Amniotic epithelial cell (primary cell): ENCODE results near the gene ARL17A.
"Not testable (repeated sequence)": the region's sequence is repeated elsewhere in the genome, so short reads cannot be mapped to it uniquely, and the experiment has no call there.

ENCODE experiments used
- DNase-seq: peaks from one replicate; pipeline ENCODE4 v3.0.0-alpha.2; 2010; ENCODE audit warnings: low read depth

Gene ARL17A

DNA sequence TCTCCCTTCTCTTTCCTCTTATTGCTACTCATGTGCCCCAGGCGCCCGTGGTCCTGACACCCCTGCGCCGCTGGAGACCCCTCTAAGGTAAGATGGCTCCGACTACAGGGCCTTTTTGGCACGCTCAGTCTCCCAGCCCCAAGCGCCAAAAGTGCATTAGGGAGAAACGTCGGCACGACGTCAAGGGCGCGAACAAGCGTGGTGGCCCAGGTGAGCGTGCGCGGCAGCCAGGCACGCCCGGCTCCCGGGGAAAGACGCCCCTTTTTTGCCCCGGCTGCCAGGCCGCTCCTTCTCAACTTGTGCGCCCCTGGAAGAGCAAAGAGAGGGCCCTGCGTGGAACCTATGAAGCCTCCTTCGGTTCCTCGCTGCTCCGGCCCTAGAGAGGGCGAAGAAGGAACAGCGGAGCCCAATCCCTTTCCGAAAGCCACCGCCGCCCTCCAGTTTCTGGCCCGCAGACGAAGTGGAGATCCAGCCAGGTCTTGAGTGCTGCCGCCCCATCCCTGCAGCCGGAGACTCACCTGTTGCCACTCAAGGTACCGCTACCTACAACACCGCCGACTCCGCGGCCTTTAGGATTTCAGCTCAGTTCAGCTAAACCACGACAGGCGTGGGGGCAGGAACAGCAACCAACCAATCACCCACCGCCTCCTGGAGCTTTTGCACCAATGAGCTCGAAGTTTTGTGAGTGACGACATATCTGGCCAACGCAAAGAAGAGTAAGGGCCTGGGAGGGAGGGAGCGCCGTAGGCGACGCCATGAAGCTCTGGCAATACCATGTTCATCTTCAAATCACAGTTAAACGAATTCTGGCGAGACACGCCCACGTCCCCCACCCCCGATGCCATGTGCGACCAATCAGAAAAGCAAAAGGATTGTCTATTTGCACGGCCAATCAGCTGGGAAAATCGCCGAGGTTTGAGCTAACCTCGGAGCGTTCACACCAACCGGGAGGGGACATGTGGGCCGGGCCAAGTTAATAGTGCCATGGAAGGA lies at the start of gene ARL17A:
ARL17A (minus strand) TSS at position 609 of the 993 bp plus-strand sequence. CDS start 3,369 bp downstream, outside the sequence.
- not testable (repeated sequence) for DNase-seq

DNA sequence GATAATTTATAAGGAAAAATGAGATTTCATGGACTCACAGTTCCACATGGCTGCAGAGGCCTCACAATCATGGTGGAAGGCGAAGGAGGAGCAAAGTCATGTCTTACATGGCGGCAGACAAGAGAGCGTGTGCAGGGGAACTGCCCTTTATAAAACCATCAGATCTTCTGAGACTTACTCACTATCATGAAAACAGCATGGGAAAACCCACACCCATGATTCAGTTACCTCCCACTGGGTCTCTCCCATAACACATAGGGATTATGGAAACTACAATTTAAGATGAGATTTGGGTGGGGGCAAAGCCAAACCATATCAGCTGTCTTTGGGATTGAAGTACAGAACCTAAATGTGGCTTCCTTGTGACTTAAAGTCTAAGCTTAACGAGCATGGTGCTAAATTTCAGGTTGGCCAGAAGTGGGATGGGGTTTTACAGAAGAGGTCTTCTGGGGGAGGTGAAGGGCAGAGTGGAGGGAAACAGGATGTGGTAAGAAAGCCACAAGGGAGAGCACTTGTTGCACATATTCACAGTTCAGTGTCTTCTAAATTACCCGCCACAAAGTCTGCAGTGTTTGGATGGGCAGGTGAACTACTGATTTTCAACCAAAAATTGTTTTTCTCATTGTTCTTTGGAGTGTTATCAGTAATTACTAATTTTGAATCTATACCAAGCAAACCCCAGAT lies 49.4 kb upstream of the ARL17A start:
- not testable (repeated sequence) for DNase-seq

DNA sequence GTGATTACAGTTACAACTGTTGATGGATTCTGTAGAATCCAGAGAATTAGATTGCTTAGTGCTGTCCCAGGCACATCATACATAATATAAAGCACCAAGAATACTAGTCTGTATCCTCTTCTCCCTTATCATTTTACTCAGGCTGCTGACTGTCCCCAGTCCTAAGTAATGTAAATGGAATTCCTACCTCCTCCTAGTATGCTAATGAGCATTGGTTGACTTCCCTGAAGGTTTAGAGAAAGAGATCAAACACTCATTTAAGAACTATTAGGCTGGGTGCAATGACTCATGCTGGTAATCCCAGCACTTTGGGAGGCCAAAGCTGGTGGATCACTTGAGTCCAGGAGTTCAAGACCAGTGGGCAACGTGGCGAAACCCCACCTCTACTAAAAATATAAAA lies 48.0 kb upstream of the ARL17A start:
- not testable (repeated sequence) for DNase-seq

DNA sequence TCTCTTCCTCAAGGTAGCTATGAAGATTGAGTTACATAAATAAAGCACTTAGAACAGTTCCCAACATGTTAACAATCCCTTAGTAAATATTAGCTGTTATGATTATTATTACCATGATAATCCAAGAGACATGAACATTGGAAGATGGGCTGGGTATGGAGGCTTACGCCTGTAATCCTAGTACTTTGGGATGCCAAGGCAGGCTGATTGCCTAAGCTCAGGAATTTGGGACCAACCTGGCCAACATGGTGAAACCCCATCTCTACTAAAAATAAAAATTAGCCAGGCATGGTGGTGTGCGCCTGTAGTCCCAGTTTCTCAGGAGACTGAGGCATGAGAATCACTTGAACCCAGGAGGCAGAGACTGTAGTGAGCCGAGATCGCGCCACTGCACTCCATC lies 45.2 kb upstream of the ARL17A start:
- not testable (repeated sequence) for DNase-seq

DNA sequence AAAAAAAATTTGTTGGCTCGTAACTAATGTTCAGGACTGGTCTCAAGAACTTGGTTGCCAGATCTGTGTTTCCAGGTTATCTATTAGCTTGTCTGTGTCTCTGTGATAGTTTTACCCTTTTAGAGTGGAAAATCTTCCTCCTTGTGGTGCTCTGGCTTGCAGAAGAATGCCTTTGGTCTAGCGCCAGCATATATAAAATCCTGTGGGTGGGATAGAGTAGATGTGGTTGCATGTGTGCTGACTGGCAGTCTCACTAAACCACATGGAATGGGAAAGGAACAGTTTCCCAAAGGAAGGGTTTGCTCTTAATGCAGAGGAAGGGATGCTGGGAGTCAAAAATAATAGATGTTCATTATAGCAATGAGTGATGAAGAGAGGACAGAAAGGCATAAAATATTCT lies 44.3 kb upstream of the ARL17A start:
- not testable (repeated sequence) for DNase-seq

DNA sequence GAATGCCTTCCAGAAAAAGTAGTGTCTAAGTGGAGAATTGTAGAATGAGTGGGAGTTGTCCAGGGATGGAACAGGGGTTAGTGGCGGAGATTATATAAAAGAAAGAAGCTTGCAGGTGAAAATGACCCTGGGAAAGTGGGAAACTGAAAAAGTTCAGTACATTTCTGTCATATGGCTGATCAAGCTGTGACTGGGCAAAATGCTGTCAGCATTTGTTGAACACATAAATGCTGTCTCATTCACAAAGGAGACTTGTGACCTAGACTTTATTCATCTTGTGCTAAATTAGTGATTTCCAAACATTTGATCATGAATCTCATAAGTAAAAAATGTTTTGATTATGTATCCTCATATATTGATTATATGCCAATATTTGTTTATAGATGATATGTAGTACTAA lies 39.5 kb upstream of the ARL17A start:
- DNase-seq: not testable (repeated sequence)

DNA sequence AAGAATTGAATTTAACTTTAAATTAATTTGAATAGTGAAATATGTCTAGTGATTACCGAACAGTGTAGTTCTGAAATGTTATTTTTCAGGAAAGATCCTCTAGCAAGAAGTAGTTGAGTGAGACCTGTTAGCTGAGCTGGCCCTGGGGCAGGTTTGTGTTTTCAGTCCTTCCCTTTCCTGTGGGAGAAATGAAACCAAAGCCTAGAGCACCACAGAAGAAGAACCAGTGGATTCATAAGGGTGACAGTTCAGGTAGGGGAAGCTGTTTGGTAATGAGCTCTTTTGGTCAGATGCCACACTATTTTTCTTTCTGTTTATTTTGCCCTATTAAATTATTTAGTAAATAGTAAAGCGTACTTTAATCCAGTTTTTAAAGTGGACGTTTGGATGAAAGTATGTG lies 37.6 kb upstream of the ARL17A start:
- not testable (repeated sequence) for DNase-seq

DNA sequence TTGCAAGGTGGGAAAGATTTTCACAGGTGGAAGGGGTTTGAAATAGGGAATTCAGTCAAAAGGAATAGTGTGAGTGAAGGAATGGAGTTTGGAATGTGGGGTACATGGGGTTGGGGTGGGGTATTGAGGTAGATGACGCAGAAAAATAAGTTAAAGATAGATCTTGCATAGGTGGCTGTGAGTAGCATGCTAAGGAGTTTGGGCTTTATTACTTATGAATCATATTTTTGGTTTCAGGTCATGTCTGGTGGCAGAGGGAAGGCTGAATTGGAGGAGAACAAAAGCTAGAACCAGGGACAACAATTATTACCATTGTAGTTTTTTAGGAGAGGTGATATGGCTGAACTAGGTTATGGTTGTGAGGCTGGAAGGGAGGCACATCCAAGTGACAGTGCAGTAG lies 34.4 kb upstream of the ARL17A start:
- DNase-seq: not testable (repeated sequence)

DNA sequence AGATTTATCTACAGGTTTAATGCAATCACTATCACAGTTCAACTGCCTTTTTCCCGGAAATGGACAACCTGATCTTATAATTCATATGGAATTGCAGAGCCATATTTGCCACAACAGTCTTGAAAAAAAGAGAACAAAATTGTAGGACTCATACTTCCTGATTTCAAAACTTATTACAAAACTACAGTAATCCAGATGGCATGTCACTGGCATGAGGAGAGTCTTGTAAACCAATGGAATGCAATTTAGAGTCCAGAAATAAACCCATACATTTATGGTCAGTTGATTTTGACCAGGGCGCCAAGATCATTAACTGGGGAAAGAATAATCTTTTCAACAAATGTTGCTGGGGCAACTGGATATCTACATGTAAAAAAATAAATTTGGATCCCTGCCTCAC lies 31.8 kb upstream of the ARL17A start:
- DNase-seq: not testable (repeated sequence)

DNA sequence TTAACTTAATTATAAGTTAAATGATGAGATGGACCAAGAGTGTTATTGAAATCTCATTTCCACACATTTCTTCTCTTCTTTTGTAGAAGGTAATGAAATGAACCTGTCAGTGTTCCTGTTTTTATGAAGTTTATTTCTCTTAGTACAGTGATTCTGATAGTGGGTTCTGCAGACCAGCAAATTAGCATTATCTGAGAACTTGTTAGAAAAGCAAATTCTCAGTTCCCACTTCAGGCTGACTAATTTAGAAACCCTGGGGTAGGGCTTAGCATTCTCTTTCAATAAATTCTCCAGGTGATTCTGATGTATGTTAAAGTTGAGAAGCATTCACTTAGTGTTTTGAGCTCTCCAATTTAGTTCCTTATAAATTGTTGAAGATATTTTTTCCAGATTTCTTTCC lies 23.6 kb upstream of the ARL17A start:
- not testable (repeated sequence) for DNase-seq

DNA sequence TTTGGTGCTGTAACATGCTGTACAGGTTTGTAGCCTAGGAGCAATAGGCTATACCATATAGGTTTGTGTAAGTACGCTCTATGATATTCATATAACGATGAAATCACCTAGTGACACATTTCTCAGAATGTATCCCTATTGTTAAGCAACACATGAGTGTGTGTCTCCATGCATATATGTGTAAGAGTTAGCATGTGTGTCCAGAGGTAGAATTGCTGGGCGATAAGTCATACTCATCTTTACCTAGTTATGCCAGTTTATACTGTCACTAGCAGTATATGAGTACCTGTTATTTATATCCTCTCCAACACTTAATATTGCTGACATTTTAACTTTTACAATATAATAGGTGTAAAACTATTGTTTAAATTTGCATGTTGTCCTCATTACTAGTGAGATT lies 21.3 kb upstream of the ARL17A start:
- not testable (repeated sequence) for DNase-seq

DNA sequence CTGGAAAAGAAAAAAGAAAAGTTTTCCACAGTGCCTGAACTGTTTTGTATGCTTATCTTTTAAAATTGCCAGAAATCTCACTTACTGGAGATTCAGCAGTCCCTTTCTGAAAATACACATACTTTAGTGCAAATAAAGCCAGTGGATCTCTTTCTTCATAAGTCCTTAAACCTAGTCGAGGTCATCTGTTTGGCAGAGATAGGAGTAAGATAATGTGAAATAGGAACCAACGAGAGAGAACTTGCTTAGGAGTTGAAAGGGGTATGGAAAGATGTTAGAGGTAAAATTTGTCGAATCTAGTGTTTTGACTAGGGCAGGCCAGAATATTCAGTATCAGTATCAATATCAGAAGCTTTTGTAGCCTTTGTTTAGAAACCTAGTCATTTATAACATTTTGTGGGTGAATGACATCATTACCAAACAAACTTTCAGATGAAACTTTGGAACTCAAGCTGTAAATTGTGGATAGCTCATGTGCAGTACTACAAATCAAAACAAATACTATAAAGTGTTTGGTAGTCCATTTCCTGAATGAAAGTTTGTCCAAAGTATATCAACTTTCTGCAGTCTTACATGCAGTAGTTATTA lies 18.9 kb upstream of the ARL17A start:
- not testable (repeated sequence) for DNase-seq

DNA sequence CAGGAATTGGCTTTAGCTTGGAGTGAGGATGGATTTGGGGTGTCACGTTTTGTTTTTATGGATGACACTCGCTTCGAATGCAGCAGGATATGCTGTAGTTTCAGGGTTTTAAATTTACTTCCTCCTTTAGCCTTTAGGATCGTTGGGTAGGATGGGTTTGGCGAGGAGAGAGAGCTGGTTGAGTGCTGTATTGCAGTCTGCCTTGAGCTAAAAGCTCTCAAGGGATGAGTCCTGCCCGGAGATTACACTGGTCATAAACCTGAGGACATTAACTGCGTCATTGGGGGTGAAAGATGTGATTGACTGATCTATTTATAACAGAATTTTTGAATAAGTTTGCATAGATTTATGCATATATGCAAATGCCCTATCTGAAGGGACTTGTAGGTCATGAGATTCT lies 11.8 kb upstream of the ARL17A start:
- not testable (repeated sequence) for DNase-seq

DNA sequence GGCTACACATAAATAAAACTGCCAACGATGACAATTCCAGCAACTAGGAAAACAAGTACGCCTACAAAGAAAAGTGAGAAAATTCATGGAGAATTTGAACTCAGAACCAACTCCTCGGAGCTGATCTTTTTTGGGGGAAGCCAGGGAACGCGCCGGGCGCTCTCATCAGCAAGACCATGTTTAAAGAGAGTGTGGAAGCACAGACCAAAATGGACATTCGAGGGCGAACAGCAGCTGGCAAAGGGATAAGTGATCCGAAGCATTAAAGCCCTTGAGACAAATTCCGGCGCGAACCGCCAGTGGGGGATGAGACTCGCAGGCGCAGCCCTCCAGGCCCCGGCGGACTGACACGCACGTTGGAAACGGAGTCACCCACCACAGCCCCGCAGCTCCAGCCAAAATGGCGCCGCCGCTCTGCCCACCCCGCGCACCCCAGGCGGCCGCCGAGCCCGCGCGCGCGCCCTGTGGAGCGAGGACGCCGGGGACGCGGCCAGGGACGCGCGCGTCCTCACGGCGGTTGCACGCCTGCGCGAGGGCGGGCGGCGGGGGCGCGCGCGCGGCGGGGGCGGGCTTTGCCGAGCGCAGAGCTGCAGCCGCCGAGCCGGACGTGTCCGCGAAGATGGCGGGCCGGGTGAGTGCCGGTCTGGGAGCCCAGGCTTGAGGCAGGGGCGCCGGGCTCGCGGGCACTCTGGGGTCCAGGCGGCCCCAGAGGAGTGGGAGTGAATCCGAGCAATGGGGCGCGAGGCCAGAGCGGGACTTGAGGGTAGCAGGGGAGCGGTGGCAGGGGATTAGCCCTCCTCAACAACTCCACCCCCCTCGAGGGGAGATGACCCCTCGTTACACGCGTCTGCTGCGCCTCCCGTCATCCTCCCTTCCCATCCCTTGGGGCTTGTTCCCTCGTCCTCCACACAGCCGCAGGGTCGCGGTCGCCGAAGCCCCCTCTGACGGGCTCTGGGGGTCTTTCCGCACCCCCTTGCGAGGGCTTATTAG lies 11.0 kb upstream of the ARL17A start, which contains the start of gene NSF:
NSF (plus strand) TSS at position 513 of the 990 bp plus-strand sequence; CDS start at position 620, 107 bp downstream.
- not testable (repeated sequence) for DNase-seq

DNA sequence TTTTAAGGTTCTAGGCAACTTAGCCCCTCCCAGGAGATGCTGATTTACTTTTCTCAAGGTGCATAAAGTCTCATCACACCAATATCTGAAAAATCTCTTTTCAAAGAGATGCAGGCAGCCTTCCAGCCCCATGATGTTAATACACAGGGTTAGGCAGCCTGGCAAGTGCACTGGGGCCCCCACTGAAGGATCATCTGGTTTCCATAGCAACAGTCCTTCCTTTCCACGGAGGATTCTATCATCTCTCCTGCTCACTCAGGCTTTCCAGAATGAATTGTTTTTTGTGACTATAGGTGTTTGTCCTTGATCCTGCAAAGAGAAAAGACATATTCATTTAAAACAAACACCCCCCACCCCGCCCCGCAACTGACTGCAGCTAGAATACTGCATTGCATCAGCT lies 6.0 kb upstream of the ARL17A start:
- not testable (repeated sequence) for DNase-seq

DNA sequence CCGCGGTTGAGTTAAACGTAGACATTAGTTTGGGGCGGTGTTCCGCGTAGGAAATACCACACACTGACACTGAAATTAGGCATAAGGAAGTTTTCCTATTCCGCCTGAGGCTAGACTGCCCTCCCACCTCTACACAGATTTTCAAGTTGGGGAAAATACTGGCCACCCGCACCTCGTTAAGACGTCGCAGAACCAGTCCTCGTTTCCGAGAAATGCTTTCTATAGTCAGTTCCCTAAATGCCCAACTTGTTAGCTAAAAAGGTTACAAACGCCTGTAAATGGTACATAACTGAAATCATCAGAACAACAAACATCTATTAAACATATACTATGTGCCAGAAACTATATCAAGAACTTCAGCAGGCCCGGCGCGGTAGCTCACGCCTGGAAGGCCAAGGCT lies 591 bp upstream of the ARL17A start:
- DNase-seq: not testable (repeated sequence)

DNA sequence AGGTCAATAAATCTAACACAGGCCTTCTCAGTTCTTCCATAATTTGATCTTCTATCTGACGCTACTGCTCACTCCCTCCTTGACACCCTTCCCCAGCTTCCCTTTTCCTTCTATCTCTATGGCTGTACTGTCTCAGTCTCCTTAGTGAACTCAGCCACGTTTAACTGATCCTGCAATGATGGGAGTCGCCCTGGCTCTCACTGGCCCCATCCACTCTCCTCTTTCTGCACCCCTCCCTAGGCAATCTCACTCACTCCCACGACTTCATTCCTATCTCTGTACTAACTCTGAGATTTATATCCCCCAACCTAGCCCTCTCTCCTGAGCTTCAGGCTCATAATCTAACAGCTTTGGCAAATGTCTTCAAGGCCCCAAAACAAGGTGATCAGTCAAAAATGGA lies 7.7 kb downstream of the ARL17A start:
- DNase-seq: not testable (repeated sequence)

DNA sequence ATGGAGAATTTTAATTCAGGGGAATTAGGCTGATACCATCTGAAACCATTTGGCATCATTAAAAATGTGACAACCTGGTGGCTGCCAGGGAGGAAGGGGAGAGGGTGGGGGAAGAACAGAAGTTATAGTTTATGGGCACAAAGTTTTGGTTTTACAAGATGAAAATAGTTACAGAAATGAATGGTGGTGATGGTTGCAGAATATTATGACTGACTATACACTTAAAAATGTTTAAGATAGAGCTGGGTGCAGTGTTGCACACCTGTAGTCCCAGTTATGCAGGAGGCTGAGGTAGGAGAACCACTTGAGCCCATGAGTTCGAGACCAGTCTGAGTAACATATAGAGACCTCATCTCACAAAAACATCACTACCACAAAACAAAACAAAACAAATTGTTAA lies 12.5 kb downstream of the ARL17A start:
- DNase-seq: not testable (repeated sequence)

DNA sequence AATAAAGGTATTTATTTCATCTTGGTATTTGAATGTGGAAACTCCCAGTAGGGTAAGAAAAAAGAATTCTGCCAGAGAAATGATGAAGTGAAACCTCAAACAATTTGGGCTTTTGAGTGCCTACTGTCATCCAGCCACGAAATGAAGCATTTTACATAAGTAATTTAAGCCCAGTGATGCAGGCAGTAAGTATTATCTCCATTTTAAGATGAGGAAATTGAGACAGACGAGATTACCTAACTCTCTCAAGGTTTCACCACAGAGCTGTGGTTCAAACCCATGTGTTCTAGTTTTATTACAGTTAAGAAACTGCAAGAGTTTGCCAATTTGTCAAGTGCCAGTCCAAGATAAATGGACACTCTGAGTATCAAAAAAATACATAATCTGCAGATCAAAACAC lies 13.2 kb downstream of the ARL17A start:
- DNase-seq: not testable (repeated sequence)

DNA sequence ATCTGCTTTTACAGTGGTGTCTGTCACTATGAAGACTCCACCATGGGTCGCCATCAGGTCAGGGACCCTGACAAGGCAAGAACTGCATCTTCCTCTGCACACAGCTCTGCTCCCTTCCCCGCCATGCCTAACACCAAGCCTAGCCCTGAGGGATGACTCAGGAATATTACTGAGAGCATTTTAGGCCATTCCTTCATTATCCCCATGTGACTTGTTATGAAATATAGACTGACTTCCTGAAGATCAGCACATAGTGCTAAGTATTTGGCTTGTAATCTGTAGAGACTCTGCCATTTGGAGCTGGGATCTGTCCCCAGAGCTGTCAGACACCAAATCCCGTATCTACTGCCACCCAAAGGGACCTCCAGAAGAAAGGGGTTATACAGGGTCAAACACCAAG lies 19.4 kb downstream of the ARL17A start:
- not testable (repeated sequence) for DNase-seq

DNA sequence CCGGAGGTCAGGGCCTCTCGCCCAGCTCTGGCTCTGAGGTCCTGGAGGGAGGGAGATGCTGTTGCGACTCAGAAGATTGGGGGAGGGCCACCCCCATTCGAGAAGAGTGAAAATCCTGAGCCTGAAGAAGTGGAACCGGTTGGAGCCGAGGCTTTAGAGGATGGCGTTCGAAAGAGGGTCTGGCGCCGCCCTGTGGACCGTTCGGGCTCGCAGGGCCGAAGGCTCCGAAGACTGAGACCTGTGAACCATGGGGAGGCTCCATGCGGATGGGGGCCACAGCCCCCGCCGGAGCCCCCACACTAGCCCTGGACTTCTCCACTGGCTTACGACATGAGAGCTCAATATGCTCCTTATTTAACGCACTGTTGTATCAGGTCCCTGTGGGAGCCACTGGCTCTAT lies 20.3 kb downstream of the ARL17A start:
- DNase-seq: not testable (repeated sequence)
